ENCODE results near the gene TBCC.
"Not testable (repeated sequence)": the region's sequence is repeated elsewhere in the genome, so short reads cannot be mapped to it uniquely, and the experiment has no call there.

TBCC gene, protein sequence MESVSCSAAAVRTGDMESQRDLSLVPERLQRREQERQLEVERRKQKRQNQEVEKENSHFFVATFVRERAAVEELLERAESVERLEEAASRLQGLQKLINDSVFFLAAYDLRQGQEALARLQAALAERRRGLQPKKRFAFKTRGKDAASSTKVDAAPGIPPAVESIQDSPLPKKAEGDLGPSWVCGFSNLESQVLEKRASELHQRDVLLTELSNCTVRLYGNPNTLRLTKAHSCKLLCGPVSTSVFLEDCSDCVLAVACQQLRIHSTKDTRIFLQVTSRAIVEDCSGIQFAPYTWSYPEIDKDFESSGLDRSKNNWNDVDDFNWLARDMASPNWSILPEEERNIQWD

DNA sequence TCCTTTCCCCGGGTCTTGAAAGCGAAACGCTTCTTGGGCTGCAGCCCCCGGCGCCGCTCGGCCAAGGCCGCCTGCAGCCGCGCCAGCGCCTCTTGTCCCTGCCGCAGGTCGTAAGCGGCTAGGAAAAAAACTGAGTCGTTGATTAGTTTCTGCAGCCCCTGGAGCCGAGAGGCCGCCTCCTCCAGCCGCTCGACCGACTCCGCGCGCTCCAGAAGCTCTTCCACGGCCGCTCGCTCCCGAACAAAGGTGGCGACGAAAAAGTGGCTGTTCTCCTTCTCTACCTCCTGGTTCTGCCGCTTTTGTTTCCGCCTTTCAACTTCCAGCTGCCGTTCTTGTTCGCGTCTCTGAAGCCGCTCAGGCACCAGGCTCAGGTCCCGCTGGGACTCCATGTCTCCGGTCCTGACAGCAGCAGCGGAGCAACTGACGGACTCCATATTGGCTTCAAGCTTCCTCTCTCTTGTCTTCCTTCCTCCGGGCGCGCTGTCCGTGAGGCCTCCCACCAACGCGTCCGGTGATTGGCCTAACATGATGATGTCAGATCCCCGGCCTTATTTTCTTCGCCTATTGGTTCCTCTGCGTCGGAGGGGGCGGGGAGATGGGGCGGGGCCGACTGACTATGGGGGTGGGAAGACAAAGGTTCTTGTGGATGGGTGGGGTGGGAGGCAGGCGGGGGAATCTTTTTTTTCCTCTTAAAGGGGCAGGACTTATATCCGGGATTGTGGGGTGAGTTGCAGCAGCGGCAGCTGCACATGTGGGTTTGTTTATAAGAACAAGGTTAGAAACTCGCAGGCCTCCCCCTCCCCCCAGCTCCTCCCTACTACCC is at the start of gene TBCC:
TBCC (minus strand) TSS at position 464 of the 823 bp plus-strand sequence; CDS start at position 434, 30 bp downstream.
- DNase-seq: peak; percentile 99

DNA sequence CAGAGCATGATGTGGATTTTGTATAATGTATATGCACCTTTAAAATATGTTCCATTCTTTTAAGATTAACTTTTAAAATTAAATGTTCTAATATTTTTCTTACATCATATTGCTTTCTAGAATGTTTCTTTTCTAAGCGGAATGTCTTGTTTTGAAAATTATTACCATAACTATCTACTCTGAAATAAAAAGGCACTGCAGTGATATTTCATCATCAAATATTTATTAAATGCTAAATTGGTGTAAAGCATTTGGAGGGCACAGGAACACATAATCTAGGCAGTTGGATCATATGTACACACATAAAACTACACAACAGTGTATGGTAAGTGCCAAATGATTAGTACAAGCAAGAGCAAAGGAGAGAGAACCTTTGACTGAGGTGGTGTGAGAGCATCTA is 49.7 kb upstream of the TBCC start:
- no peak for DNase-seq

DNA sequence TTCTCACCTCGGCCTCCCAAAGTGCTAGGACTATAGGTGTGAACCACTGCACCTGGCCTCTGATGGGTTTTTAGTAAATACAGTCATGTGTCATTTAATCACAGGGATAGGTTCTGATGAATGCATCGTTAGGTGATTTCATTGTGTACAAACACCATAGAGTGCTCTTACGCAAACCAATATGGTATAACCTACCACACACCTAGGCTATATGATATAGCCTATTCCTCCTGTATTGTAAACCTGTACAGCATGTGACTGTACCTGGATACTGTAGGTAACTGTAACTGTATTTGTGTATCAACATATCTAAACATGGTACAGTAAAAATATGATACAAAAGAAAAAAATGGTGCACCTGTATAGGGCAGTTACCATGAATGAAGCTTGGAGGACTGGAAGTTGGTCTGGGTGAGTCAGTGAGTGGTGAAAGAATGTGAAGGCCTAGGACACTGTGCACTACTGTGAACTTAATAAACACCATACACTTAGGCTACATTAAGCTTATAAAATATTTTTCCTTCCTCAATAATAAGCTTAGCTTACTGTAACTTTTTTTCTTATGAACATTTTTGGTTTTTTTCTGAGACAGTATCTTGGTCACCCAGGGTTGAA is 45.9 kb upstream of the TBCC start:
- DNase-seq: no peak

DNA sequence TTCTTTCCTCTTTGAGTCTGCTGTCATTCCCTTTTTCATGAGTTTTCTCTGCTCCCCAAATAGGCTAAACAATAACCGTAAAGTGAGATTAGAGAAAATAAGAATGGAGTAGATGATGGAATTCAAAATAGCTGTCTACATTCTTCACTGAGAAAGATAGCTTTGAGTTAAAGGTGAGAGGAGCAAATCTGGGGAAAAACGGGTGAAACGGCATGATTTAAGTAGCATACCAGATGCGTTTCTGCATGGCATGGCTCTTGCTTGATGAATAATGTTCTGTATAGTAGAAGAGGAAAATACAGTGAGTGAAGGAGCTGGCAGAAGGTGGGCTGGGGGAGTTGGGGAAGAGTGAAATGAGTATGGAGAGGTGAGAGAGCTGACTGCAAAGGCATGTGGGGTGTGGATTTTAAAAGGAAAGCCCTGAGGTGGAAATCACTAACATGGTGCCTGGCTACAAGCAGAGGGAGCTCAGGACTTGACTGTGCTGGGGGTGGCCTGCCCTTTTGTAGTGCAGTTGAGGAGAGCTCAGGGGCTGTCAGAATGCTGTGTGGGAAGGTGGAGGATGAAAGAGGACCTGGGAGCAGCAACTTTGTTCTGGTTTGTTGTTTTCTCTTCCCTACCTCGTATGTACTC is 44.8 kb upstream of the TBCC start:
- no peak for DNase-seq

DNA sequence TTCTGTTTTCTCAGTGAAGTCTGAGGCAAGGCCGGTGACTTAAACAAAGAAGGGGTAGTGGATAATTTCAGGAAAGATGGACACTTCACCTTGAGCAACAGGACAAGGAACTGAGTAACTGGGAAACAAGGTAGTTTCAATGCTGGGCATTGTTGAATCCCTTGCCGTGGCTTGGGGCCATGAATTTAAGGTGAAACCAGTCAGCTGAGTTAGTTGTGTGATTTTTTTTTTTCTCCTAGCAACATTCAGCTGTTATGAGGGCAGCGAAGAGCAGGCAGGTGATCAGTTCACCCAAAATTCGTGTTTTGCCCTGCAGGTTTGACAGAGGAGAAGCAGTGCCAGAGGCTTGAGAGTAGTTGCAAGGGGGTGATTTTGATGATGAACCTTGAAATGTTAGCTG is 42.8 kb upstream of the TBCC start:
- no peak for DNase-seq

DNA sequence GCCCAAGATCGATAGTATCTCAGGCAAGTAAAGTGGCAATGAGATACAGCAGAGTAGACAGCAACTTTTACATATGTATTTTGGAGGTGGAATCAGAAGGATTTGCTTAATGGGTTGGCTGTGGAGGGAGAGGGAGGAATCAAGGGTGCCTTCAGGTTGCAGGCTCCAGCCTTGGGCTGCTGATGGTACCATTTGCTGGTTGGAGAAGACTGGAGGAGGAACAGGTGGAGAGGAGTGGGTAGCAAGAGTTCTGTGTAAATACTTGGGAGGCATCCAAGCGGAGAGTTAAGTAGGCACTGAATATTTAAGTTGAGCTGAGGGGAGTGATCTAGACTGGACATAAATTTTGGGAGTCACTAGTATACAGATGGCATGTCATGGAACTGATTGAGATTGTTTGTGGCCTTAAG is 41.2 kb upstream of the TBCC start:
- no peak for DNase-seq

DNA sequence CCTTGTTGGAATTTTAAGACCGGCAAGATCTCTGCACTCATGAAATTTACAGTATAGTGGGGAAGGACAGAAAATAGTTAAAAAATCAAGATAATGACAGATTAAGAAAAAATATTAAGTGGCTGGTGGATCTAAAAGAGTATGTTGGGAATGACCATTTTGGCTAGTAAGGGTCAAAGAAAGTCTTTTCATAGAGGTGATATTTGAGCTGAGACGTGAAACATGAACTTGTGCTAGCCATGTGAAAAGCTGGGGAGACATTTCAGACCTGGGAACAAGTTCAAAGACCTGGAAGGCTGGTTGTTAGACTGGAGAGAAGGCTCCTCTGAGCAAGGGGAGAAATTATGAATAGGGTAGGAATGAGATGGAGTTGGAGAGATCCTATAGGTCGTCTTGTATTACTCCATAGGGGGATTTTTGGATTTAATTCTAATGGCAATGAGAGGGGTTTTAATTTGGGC is 40.7 kb upstream of the TBCC start:
- DNase-seq: no peak

DNA sequence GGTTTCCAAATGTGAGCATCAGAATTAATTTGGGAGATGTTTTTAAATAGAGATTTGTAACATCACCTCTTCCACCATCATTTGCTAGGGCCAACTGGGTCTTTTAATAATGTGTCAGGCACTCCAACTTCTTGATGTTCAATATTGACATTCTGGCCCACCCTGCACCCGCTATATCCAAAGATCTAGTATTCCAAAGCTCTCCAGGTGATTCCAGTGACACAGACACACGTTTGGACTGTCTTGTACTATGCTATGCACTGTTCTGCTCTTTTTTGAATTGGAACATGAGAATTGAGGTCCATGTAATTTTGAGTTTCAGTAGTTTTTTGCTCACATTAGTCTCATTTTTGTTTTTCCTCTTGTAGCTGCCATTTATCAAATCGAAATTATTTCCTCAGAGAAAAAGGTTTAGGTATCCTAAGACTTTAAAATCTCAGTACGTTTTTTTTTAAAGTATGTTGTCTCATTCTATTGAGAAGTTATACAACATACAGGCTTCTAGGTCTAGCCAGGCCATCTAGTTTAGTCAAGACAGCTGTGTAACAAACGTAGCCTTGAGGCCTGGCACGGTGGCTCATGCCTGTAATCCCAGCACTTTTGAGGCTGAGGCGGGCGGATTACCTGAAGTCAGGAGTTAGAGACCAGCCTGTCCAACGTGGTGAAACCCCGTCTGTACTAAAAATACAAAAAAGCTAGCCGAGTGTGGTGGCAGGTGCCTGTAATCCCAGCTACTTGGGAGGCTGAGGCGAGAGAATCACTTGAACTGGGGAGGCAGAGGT is 39.0 kb upstream of the TBCC start:
- no peak for DNase-seq

DNA sequence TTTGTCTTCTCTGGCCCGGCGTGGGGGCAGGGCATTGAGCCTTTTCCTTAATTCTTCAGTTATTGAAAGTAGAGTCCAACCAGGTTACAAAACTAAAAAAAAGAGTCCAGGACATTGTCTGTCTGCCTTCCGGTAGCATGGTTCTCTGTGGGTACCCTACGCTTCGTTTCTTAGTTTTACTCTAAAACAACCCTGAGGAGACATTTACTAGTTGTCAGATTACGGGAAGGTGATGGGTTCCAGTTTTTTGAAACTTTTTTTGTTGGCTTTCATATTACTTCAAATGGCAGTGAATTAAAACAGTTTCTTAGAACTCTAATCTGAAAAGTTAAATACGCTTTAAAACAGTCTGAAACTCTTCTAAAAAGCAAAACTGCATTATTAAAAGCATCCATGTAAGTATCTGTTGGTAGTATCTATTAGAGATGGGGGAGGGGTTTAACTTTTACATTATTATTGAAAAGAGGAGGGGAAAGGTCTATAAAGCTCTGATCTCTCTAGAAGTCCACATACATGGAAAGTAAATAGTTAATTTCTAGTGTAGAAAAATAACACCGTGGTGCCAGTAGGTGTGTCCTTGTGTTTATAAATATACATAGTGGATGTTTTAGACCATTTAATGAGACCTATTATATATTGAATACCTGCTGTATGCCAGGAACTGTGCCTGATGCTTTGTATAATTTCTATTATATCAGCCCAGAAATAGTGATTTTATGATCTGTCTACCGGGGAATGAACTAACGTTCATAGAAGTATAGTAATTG is 38.2 kb upstream of the TBCC start:
- no peak for DNase-seq

DNA sequence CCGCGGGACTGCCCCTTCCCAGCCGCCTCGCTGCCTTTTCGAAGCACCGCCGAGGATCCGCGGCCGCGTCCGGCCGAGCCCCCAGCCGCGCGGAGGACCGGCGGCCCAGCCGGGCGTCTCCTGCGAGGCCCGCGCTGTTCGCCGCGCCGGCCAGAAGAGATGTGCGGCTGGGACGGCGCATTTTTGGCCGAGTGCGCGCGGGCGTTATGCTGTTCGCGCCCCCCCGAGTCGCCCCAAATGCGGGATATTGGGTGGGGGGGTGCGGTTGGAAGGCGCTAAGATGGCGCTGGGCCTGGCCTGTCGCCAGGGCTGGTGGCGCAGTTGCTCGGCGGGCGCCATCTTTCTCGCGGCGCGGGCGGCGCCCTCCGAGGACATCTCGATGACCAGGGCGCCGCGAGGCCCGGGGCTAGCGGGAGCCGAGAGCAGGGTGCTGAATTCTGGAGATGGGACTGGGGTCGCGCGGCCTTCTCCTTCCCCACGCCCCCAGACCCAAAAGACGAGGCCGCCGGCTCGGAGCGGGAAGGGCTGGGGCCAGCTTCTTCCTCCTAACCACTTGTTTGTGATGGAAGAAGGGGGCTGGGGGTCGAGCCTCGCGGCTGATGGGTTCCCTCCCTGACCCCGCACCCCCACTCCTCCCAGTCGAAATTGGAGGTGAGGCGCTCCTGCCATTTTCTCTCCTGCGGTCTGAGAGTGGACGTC is 37.4 kb upstream of the TBCC start:
- DNase-seq: peak; percentile 89

DNA sequence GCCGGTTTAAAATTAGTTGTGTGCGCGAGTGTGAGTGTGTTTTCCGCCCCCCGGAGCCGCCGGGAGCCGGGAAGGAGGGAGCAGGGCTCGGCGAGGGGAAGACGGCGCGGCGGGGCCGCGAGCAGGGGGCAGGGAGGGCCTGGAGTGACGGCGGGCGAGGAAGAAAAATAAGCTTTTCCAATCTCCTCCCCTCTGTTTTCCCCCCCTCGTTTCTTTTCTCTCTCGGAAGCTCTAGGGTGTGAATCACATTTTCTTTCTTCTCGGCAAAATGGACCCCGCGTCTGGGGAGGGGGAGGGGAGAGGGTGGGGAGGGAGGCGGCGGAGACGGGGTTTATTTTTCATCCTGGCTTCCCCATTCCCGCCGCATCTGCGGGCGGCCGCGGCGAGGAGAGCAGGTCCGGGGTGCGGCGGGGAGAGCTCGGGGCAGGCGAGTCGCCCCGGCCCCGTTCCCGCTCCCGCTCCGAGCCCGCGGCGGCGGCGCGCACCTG is 36.8 kb upstream of the TBCC start:
- DNase-seq: peak; percentile 91

DNA sequence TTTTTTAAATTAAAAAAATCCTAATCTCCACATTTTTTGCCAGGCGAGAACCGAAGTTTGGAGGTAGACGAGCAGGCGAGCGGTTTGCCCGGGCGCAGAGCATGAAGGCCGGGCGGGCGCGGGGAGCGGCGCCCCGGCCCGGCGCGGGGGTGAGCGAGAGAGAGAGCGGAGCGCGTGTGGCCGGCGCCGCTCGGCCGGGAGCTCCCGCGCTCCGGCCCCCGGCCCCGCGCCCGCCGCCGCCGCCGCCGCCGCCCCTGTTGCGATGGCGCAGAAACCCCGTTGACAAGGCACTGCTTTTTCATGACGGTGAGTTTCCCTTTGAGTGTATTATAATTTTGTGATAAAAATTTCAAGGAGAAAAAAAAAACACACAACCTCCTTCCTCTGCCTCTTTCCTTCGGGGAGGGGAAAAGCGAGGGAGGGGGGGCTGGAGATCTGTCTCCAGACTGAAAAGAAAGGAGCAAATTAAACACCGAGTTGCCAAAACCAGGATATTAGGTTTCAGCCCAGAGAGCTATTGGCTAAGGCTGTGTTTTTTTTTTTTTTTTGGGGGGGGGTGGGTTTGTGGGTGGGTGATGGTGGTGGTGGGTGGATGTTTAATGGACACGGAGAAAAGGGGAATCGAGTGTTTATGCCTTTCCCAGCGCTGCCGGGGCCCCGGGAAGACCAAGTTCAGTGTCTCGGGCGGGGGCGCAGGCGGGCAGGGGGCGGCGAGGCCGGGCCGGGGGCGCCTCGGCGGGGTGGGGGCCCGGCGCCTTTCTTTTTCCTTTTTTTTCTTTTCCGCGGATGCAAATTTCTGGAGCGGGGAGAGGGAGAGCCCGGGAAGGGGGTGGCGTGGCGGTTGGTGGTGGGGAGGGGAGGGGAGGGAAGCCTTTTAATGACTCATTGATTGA is 36.1 kb upstream of the TBCC start, which contains the start of gene BICRAL:
BICRAL (plus strand) TSS at position 257 of the 893 bp plus-strand sequence. CDS start 39,971 bp downstream, outside the sequence.
- peak; percentile 85 for DNase-seq

DNA sequence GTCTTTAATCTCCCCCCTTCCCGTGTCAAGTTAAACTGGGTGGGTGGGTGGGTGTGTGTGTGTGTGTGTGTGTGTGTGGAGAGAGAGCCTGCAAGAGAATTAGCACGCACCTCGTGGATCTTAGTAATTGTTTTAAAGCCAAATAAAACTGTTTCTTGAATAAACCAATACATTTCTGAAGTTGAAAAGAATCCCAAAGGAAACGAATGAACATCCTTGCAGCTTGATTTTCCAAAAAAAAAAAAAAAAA is 35.6 kb upstream of the TBCC start:
- DNase-seq: peak; percentile 60

DNA sequence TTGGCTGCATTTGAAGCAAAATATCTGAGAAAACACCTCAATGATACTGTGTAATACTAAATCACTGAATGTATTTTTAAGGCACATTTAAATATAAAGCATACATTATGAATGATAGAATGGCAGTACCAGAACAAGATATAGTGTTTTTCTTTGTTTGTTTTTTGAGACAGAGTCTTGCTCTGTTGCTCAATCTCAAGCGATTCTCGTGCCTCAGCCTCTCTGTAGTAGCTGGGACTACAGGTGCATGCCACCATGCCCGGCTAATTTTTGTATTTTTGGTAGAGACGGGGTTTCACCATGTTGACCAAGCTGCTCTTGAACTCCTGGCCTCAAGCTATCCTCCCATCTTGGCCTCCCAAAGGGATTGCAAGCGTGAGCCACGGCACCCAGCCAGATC is 33.6 kb upstream of the TBCC start:
- DNase-seq: no peak

DNA sequence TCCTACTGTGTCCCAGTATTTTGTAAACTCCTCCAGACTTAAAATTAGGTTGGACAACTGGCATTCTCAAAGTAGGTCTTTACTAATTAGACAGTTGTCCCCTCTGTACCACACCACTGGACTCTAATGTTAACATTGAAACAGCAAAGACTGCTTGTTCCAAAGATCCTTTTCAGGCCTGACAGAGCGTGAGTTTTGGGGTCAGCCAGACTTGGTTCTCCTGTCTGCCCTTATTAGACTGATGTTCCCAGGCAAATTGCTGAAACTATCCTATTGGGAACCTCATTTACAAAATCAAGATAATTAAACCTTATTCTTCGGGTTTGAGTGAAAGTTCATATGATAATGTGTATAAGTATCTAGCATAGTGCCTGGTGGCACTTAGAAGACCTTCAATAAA is 32.2 kb upstream of the TBCC start:
- no peak for DNase-seq

DNA sequence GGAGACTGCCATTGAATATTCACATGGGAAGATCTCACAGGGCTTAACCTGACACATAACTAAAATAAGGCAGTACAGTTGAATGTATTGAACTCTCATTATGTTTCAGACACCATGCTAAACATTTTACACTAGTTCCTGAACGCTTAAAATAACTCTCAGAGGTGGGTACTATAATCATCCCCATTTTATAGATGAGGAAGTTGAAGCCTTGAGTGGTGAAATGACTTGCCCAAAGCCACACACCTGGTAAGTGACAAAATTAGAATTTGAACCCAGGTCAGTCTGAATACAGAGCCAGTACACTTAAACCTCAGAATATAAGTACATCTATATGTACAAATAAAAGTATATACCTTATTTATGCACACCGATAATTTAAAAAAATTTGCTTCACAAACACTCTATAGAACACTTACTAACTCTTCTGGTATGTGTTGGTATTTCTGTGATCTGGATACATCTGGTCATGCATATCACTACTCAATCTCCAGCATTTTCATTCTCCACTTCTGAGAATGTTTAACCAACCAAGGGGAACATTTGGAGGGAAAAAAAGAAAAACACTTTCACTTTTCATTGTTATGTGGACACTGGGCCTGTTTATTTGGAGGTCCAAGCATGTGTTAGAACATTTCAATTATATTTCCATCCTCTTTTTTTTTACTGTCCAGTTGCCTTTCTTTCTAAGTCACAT is 31.4 kb upstream of the TBCC start:
- no peak for DNase-seq

DNA sequence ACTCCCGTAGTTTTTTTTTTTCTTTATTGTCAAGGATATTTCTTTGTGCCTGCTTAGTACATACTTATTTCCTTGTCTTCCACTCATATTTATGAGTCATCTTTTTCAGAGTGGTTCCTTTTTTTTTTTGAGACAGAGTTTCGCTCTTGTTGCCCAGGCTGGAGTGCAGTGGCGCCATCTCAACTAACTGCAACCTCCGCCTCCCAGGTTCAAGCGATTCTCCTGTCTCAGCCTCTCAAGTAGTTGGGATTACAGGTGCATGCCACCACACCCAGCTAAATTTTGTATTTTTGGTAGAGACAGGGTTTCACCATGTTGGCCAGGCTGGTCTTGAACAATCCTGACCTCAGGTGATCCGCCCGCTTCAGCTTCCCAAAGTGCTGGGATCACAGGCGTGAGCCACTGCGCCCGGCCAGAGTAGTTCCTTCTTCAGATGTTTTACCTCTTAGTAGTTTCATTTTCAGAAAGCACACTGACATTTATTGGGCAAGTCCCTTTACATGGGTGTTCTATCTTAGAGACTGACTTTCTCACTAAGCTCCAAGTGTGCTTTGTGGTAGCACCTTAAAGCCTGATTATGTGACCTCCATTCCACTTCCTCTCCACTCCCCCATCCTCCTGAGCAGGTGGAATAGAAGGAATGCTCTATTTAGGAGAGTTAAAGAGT is 29.1 kb upstream of the TBCC start:
- DNase-seq: not testable (repeated sequence)

DNA sequence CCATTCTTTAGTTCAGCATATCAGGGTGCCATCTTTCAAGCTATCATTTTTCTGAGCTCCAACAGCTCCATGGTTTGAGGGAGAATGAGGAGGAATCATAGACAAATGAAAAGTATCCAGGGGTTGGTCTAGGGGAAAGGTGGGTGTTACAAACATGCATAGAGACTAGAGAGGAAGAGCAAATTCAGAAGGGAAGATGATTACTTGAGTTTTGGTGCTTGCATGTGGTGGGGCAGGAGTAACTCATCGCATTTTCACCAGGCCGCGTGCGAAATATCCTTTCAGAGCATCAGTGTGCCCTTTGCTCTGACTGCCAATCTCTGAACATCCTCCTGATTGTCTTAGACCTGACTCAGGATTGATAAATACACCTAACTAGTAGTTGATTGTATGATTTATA is 28.3 kb upstream of the TBCC start:
- no peak for DNase-seq

DNA sequence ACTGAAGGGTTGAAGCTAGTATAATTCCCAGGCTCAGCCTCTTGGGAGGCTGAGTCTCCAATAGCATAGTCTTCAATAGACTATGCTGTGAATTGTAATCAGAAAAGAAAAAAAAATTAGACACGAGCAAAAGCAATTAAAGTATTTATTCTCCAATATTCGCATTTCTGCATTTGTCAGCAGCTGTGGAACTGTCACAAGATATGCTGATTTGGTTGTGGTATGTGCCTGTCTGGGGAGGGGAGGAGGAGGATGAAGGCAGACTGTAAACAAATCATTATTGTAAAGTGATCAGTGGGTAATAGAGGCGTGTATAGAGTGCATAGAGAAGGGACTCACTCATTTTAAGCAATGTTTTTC is 25.8 kb upstream of the TBCC start:
- DNase-seq: no peak

All from right hindlimb (tissue), 1 donor.